Ishikawa (cell line): ENCODE data around the gene LRRC58.

Experiments
- CEBPB ChIP-seq: IDR thresholded peaks from 2 replicates; pipeline ENCODE4 v1.6.1; 2012
- CREB1 ChIP-seq: IDR thresholded peaks from 2 replicates; pipeline ENCODE4 v1.6.1; 2012; ENCODE audit warnings: low read depth
- EGR1 ChIP-seq: IDR thresholded peaks from 2 replicates; pipeline ENCODE4 v1.6.1; 2012
- EP300 ChIP-seq: IDR thresholded peaks from 2 replicates; pipeline ENCODE4 v1.6.1; 2012; ENCODE audit warnings: borderline replicate concordance
- FOXM1 ChIP-seq: IDR thresholded peaks from 2 replicates; pipeline ENCODE4 v1.6.1; 2012; ENCODE audit warnings: low read depth, borderline replicate concordance
- NFIC ChIP-seq: IDR thresholded peaks from 2 replicates; pipeline ENCODE4 v1.6.1; 2012
- RAD21 ChIP-seq: IDR thresholded peaks from 2 replicates; pipeline ENCODE4 v1.6.1; 2012; ENCODE audit warnings: low read depth
- TAF1 ChIP-seq: IDR thresholded peaks from 2 replicates; pipeline ENCODE4 v1.6.1; 2012; ENCODE audit warnings: low read depth, mild to moderate bottlenecking
- TCF12 ChIP-seq: IDR thresholded peaks from 2 replicates; pipeline ENCODE4 v1.6.1; 2012; ENCODE audit warnings: low read depth
- TEAD4 ChIP-seq: IDR thresholded peaks from 2 replicates; pipeline ENCODE4 v1.6.1; 2012
- YY1 ChIP-seq: IDR thresholded peaks from 2 replicates; pipeline ENCODE4 v1.6.1; 2012; ENCODE audit warnings: low read depth
- ZBTB7A ChIP-seq: IDR thresholded peaks from 2 replicates; pipeline ENCODE4 v1.6.1; 2012; ENCODE audit warnings: low read depth
- TF ChIP-seq, protein P1 (sequence below): IDR thresholded peaks from 2 replicates; pipeline ENCODE4 v1.6.1; 2012; ENCODE audit warnings: low read depth, mild to moderate bottlenecking
- TF ChIP-seq, protein P2 (sequence below): IDR thresholded peaks from 2 replicates; pipeline ENCODE4 v1.6.1; 2012
- TF ChIP-seq, protein P3 (sequence below): IDR thresholded peaks from 2 replicates; pipeline ENCODE4 v1.6.1; 2012

The LRRC58 gene

DNA sequence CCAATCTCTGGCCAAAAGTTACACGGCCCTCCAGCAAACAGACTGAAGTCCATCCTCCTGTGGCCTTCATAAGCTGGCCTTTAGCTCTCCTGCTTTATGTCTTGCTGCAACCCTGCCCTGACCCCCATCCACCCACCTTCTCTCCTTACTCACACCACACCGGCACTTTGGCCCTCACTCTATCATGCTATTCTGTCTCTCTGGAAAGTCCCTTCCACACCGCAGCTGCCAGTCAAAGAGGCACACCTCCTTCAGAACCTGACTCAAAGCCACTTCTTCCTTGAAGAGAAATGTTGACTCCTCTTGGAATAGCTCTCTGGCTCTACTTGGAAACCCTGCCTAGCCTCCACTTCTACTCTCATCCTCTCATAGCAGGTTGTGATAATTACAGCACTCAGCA, 68.6 kb downstream of the LRRC58 start:
- TF ChIP-seq ZBTB7A (no peak), FOXM1 (no peak), TAF1 (no peak), EGR1 (no peak), CEBPB (no peak), TEAD4 (no peak), CREB1 (no peak), EP300 (no peak), YY1 (no peak), RAD21 (no peak), NFIC (no peak), TCF12 (no peak)
- TF ChIP-seq, protein P1, sequence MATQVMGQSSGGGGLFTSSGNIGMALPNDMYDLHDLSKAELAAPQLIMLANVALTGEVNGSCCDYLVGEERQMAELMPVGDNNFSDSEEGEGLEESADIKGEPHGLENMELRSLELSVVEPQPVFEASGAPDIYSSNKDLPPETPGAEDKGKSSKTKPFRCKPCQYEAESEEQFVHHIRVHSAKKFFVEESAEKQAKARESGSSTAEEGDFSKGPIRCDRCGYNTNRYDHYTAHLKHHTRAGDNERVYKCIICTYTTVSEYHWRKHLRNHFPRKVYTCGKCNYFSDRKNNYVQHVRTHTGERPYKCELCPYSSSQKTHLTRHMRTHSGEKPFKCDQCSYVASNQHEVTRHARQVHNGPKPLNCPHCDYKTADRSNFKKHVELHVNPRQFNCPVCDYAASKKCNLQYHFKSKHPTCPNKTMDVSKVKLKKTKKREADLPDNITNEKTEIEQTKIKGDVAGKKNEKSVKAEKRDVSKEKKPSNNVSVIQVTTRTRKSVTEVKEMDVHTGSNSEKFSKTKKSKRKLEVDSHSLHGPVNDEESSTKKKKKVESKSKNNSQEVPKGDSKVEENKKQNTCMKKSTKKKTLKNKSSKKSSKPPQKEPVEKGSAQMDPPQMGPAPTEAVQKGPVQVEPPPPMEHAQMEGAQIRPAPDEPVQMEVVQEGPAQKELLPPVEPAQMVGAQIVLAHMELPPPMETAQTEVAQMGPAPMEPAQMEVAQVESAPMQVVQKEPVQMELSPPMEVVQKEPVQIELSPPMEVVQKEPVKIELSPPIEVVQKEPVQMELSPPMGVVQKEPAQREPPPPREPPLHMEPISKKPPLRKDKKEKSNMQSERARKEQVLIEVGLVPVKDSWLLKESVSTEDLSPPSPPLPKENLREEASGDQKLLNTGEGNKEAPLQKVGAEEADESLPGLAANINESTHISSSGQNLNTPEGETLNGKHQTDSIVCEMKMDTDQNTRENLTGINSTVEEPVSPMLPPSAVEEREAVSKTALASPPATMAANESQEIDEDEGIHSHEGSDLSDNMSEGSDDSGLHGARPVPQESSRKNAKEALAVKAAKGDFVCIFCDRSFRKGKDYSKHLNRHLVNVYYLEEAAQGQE = no peak
- TF ChIP-seq, protein P2, sequence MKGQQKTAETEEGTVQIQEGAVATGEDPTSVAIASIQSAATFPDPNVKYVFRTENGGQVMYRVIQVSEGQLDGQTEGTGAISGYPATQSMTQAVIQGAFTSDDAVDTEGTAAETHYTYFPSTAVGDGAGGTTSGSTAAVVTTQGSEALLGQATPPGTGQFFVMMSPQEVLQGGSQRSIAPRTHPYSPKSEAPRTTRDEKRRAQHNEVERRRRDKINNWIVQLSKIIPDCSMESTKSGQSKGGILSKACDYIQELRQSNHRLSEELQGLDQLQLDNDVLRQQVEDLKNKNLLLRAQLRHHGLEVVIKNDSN = no peak
- TF ChIP-seq, protein P3, sequence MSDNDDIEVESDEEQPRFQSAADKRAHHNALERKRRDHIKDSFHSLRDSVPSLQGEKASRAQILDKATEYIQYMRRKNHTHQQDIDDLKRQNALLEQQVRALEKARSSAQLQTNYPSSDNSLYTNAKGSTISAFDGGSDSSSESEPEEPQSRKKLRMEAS = no peak

DNA sequence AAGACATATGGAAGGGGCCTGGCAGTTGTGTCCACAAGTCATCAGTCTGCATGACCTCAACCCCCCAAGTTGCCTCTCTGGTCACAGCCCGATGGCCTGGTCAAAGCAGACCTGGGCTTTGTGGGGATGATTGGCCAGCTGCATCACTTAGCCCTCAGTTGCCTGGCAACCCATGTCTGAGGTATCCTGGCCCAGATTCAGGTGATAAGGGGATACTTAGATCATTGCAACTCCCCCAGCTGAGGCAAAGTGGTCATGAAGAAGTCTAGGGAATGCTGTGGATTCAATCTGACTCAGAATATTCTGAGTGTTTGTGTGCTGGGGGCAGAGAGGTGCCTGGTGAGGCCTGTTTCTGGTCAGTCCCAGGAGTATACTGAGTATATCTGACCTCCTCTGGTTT, 69.1 kb downstream of the LRRC58 start:
- TF ChIP-seq, protein P2 = no peak
- TF ChIP-seq, protein P1 = no peak
- no peak for TF ChIP-seq TCF12
- TF ChIP-seq, protein P3 = no peak
- TF ChIP-seq EP300 = no peak
- no peak for TF ChIP-seq CREB1
- no peak for TF ChIP-seq RAD21
- no peak for TF ChIP-seq EGR1
- TF ChIP-seq CEBPB = no peak
- TF ChIP-seq YY1 = no peak
- TF ChIP-seq TEAD4 = no peak

DNA sequence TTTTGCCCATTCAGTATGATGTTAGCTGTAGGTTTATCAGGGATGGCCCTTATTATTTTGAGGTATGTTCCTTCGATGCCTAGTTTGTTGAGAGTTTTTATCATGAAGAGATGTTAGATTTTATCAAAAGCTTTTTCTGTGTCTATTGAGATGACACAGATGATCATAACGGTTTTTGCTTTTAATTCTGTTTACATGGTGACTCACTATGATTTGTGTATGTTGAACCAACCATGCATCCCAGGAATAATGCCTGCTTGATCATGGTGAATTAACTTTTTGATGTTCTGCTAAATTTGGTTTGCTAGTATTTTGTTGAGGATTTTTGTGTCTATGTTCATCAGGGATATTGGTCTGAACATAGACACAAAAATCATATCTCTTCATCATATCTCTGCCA, 72.4 kb downstream of the LRRC58 start:
- TF ChIP-seq FOXM1 (no peak), YY1 (no peak)

DNA sequence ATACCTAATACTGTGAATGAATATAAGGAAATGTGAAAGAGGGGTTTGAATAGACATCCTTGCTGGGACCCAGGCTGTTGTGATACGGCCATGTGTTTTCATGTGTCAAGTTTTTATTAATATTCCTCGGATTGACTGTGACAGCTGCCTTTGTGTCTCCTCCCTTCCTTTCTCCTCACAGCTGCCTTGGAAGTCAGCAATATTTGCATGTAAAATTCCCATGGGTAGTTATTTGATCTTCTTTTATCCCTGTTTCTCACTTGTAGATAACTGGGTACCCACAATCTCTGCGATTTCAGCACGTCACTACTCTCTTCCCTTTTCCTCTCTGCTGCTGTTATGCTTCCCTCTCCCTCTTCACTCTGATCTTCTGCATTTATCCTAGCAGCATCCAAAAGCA, 73.5 kb downstream of the LRRC58 start:
- TF ChIP-seq TEAD4 (no peak), EGR1 (no peak), NFIC (no peak), CEBPB (no peak), EP300 (no peak)
- TF ChIP-seq, protein P3 = no peak

DNA sequence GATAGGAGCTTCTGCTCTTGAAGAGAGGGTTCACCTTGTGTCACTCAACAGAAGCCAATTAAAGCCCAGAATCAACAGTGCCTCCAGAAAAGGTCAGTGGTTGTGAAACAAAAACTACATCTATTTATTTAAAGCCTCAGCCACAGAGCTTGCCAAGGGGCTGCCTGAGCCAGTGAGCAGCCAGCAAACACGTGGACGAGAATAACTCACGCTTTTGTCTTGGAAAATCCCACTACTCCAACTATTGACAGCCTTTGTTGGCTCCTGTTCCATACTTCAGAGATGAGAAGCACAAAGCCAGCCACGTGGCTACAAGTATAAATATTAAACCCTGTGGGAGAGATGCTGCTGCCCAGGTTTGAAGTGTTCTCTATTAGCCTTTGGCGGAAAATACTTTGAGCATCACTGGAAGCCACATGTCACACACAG, 74.4 kb downstream of the LRRC58 start:
- TF ChIP-seq TEAD4 (no peak), CEBPB (no peak), ZBTB7A (no peak), EGR1 (no peak), TAF1 (no peak), TCF12 (no peak), RAD21 (no peak), FOXM1 (no peak), YY1 (no peak), NFIC (no peak), CREB1 (no peak), EP300 (no peak)
- TF ChIP-seq, protein P1 = no peak
- TF ChIP-seq, protein P2 = no peak
- TF ChIP-seq, protein P3 = no peak
